Common myeloid progenitor, CD34-positive (primary cell): ENCODE measurements around the gene DOCK4.

Source experiments
- CTCF ChIA-PET: fragments of 350-600 bp; sonication (Branson Sonifier 250); formaldehyde crosslinking; loops from one replicate; lab custom pipeline; 2021; ENCODE audit warnings: antibody characterized with exemption; lab: Charles Lee
- POLR2A ChIA-PET: fragments of 350-600 bp; sonication (Branson Sonifier 250); formaldehyde crosslinking; loops from one replicate; lab custom pipeline; 2021; ENCODE audit warnings: antibody characterized with exemption; lab: Charles Lee
- DNase-seq, 3 donors: peaks; one replicate each; pipeline versions ENCODE4 v3.0.0 to v3.0.0-alpha.2; 2013
- H3K27ac ChIP-seq, 2 experiments: 1 replicate in 1 of 2; 2 replicates in 1 of 2; pipeline ENCODE4 v1.7.0; 2013; ENCODE audit warnings: inconsistent platforms in 2 of 2, low read length in 2 of 2, mild to moderate bottlenecking in 2 of 2, low read depth in 1 of 2, moderate library complexity in 1 of 2; ENCODE audit not compliant: severe bottlenecking in 2 of 2, insufficient read depth in 1 of 2, poor library complexity in 1 of 2
- H3K27me3 ChIP-seq, 5 experiments: replicated peaks in 2 of 5; 1 replicate in 3 of 5; 2 replicates in 2 of 5; pipeline versions ENCODE4 v1.6.1 to v1.7.0; 2013; ENCODE audit warnings: low read length in 4 of 5, mild to moderate bottlenecking in 2 of 5, moderate library complexity in 2 of 5, inconsistent platforms in 1 of 5; ENCODE audit not compliant: insufficient read depth in 5 of 5, control insufficient read depth in 4 of 5
- H3K36me3 ChIP-seq, 4 experiments: 1 replicate in 2 of 4; 2 replicates in 2 of 4; pipeline versions ENCODE4 v1.6.1 to v1.7.0; 2013; ENCODE audit warnings: low read length in 3 of 4, control low read depth in 1 of 4, mild to moderate bottlenecking in 1 of 4; ENCODE audit not compliant: control insufficient read depth in 4 of 4, insufficient read depth in 4 of 4
- H3K4me1 ChIP-seq, 4 experiments: 1 replicate in 3 of 4; 2 replicates in 1 of 4; pipeline versions ENCODE4 v1.6.1 to v1.7.1; 2013; ENCODE audit warnings: low read length in 3 of 4, mild to moderate bottlenecking in 3 of 4, control low read depth in 1 of 4, inconsistent platforms in 1 of 4, moderate library complexity in 1 of 4; ENCODE audit not compliant: control insufficient read depth in 4 of 4, insufficient read depth in 4 of 4; ENCODE audit errors: control extremely low read depth in 1 of 4
- H3K4me3 ChIP-seq, 7 experiments: 1 replicate in 4 of 7; 2 replicates in 3 of 7; pipeline versions ENCODE4 v1.5.1 to v1.7.0; 2013; ENCODE audit warnings: mild to moderate bottlenecking in 7 of 7, low read length in 6 of 7, moderate library complexity in 6 of 7, inconsistent platforms in 2 of 7, low read depth in 2 of 7, control low read depth in 1 of 7; ENCODE audit not compliant: insufficient read depth in 4 of 7, control insufficient read depth in 1 of 7; ENCODE audit errors: extremely low read depth in 1 of 7
- H3K9me3 ChIP-seq, 5 experiments: 1 replicate in 4 of 5; 2 replicates in 1 of 5; pipeline versions ENCODE4 v1.6.1 to v1.7.1; 2013; ENCODE audit warnings: low read length in 4 of 5, mild to moderate bottlenecking in 2 of 5, inconsistent platforms in 1 of 5, low read depth in 1 of 5, moderate library complexity in 1 of 5; ENCODE audit not compliant: control insufficient read depth in 4 of 5, insufficient read depth in 2 of 5; ENCODE audit errors: control extremely low read depth in 1 of 5
- WGBS: methylation state at CpG from one replicate; pipeline ENCODE4 v1.1.5; 2013; ENCODE audit not compliant: insufficient coverage; 5-methylcytosine and 5-hydroxymethylcytosine counted together

Gene DOCK4

GRCh38 chr7:111823826-111824225 is 382.4 kb downstream of the DOCK4 start:
- H3K9me3 ChIP-seq = no peaks in the 10 kb centered on the region
- H3K4me3 ChIP-seq = no peak overlapping the region
- H3K27ac ChIP-seq = no peak overlapping the region
- 100% methylated on average over 1 of the region's 4 CpGs for WGBS
- CTCF ChIA-PET = no interaction called here
- no peaks in the 10 kb centered on the region for H3K36me3 ChIP-seq
- H3K27me3 ChIP-seq = no peaks in the 10 kb centered on the region
- H3K4me1 ChIP-seq = no peaks in the 10 kb centered on the region
- POLR2A ChIA-PET = no interaction called here
- no peak for DNase-seq

DNA sequence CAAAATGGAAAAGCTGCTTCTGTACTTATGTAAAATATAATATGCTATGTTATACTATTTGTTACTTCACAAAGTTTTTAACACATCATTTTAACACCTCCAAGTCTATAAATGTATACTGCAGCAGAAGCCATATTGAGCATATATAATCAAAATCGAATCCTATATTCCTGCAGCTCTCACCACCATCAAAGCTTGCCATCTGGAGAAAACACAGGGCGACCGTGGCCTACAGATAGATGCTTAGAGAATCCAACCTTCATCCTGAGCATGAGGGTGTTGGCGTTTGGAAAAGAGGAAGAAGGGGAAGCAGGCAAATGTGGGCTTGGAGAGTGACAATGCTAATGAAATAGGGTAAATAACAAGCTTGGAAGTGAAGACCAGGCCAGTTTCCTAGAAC is 385.2 kb downstream of the DOCK4 start:
- Histone ChIP-seq H3K4me3 (no peak overlapping the region), H3K27ac (no peak overlapping the region), H3K36me3 (no peaks in the 10 kb centered on the region), H3K9me3 (no peaks in the 10 kb centered on the region), H3K4me1 (no peaks in the 10 kb centered on the region), H3K27me3 (no peaks in the 10 kb centered on the region)
- 88% methylated on average over 4 of the region's 4 CpGs for WGBS
- ChIA-PET CTCF (interaction anchor here (1.6 kb wide), 1 partner anchor 675 kb away, joined by 3 read pairs; no protein-coding TSS in a partner anchor), POLR2A (interaction anchor here (1.1 kb wide), 1 partner anchor 8 kb away, joined by 3 read pairs; no protein-coding TSS in a partner anchor)
- no peak for DNase-seq

DNA sequence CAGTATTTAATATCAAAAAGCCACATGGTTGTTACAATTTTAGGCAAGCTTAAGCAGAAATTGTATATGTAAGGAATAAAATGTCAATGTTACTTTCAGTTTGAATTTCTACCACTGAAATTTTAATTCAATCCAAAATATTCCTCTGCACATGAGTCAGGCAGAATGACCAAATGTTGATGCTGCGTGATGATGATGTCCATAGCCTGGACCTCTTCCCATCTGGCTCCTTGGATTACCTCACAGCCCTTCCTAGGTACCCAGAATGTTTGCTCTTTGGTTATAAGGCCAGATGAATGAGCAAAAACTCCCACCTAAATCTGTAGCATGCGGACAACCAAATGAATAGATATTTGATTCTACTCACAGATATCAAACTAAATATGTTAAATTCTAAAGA is 385.6 kb downstream of the DOCK4 start:
- Histone ChIP-seq H3K4me3 (no peak overlapping the region), H3K4me1 (no peaks in the 10 kb centered on the region), H3K27me3 (no peaks in the 10 kb centered on the region), H3K9me3 (no peaks in the 10 kb centered on the region), H3K36me3 (no peaks in the 10 kb centered on the region), H3K27ac (no peak overlapping the region)
- POLR2A ChIA-PET = interaction anchor here (1.1 kb wide), 1 partner anchor 8 kb away, joined by 3 read pairs; no protein-coding TSS in a partner anchor
- DNase-seq = no peak
- CTCF ChIA-PET = interaction anchor here (1.6 kb wide), 1 partner anchor 676 kb away, joined by 3 read pairs; no protein-coding TSS in a partner anchor
- 100% methylated on average over 1 of the region's 2 CpGs for WGBS

DNA sequence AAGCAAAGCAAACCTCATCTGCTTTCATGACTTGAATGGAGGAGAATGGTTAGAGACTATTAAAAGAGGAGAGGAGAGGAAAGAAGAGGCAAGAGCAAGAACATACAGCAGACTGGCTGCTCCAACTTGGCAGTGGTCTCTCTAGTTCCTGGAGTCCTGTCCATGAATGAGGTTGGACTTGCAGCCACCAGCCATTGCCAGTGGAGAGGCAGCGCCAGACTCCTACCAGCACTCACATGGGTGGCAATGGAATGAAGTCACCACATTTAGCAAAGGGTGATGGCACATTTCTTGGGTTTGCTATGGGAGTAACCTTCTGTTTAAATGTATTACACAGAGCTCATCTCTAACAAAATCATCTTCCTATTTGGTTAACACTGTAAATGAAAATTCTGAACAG is 386.1 kb downstream of the DOCK4 start:
- Histone ChIP-seq H3K4me1 (no peaks in the 10 kb centered on the region), H3K27ac (no peak overlapping the region), H3K9me3 (no peaks in the 10 kb centered on the region), H3K4me3 (no peak overlapping the region), H3K27me3 (no peaks in the 10 kb centered on the region), H3K36me3 (no peaks in the 10 kb centered on the region)
- 100% methylated on average over 1 of the region's 1 CpG for WGBS
- DNase-seq = no peak
- ChIA-PET CTCF (interaction anchor here (1.6 kb wide), 1 partner anchor 676 kb away, joined by 3 read pairs; no protein-coding TSS in a partner anchor), POLR2A (no interaction called here)

DNA sequence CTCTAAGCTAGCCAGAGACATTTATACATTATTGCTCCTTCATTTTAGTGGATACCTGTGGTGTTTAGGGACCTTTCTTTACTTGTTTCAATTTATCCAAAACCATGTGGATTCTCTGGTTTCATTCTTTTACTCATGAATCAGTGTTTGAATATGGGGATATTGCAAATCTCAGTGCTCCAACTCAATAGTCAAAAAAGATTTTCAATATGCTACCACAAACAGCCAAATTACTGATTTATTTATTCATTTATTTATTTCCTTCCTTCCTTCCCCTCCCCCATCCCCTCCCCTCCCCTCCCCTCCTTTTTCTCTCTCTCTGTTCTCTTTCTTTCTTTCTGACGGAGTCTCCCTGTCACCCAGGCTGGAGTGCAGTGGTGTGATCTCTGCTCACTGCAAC is 390.8 kb downstream of the DOCK4 start:
- no CpG with 5 or more reads among the region's 1 CpG for WGBS
- Histone ChIP-seq H3K9me3 (no peaks in the 10 kb centered on the region), H3K36me3 (no peaks in the 10 kb centered on the region), H3K4me1 (no peaks in the 10 kb centered on the region), H3K27ac (no peak overlapping the region), H3K4me3 (no peak overlapping the region), H3K27me3 (no peaks in the 10 kb centered on the region)
- DNase-seq = no peak
- CTCF ChIA-PET = no interaction called here
- POLR2A ChIA-PET = no interaction called here

DNA sequence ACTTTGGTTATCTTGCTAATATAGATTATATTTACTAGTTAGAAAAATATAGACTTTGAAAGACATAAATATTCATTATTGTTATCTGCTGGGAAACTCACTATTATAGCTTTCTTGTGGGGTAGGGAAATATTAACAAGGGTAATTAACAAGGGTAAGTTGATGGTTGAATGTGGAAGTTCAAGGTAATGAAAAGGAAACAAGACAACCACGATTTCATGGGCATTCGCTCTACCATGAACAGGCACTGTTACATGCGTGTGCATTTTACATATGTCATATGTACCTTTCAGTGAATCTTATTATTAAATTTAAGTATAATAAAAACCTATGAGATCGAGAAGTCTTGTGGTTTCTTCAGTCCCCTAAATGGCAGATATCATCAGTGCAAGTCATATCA is 392.9 kb downstream of the DOCK4 start:
- Histone ChIP-seq H3K9me3 (no peaks in the 10 kb centered on the region), H3K4me1 (no peaks in the 10 kb centered on the region), H3K27ac (no peak overlapping the region), H3K27me3 (no peaks in the 10 kb centered on the region), H3K36me3 (no peaks in the 10 kb centered on the region), H3K4me3 (no peak overlapping the region)
- no peak for DNase-seq
- ChIA-PET CTCF (interaction anchor here (0.8 kb wide), 1 partner anchor 21 kb away, joined by 4 read pairs; no protein-coding TSS in a partner anchor), POLR2A (interaction anchor here (0.6 kb wide), 2 partner anchors 8 to 54 kb away, joined by 3 read pairs; no protein-coding TSS in a partner anchor)
- WGBS = no CpG with 5 or more reads among the region's 4 CpGs

GRCh38 chr7:111806232-111806631 is 400.0 kb downstream of the DOCK4 start:
- whole genome bisulfite sequencing = 100% methylated on average over 1 of the region's 4 CpGs
- no peak overlapping the region for H3K27ac ChIP-seq
- H3K27me3 ChIP-seq = no peaks in the 10 kb centered on the region
- CTCF ChIA-PET = interaction anchor here (1.5 kb wide), 1 partner anchor 46 kb away, joined by 4 read pairs; no protein-coding TSS in a partner anchor
- no peak for DNase-seq
- no peaks in the 10 kb centered on the region for H3K36me3 ChIP-seq
- peaks cover 0 to 6% (median 5%) of the 10 kb centered on the region in 5 experiments for H3K9me3 ChIP-seq
- H3K4me3 ChIP-seq = no peak overlapping the region
- no peaks in the 10 kb centered on the region for H3K4me1 ChIP-seq
- POLR2A ChIA-PET = no interaction called here
